NB4 (cell line): ENCODE results near the gene DGLUCY.

Source experiments
- DNase-seq: peaks from one replicate; pipeline ENCODE4 v3.0.0; 2010; ENCODE audit warnings: low read depth
- H3K4me3 ChIP-seq: one replicate; pipeline ENCODE4 v1.5.1; 2011; ENCODE audit warnings: mild to moderate bottlenecking, low read depth, low read length, moderate library complexity
- CTCF ChIP-seq: IDR thresholded peaks from one replicate; pipeline ENCODE4 v1.5.1; 2012; ENCODE audit warnings: low read depth, low read length
- MAX ChIP-seq: IDR thresholded peaks from 2 replicates; pipeline ENCODE4 v1.6.1; 2011; ENCODE audit warnings: low read depth, low read length
- MYC ChIP-seq: IDR thresholded peaks from 2 replicates; pipeline ENCODE4 v1.6.1; 2011; ENCODE audit warnings: low read depth, low read length
- POLR2A ChIP-seq: IDR thresholded peaks from 2 replicates; pipeline ENCODE4 v1.6.1; 2011; ENCODE audit warnings: mild to moderate bottlenecking; ENCODE audit not compliant: insufficient read length; ENCODE audit errors: extremely low read depth

Gene DGLUCY

GRCh38 chr14:91238085-91238484 is 124.2 kb downstream of the DGLUCY start:
- TF ChIP-seq MAX (no peak), POLR2A (no peak), CTCF (no peak), MYC (no peak)
- H3K4me3 ChIP-seq: no peak overlapping the region
- no peak for DNase-seq

GRCh38 chr14:91238661-91239060 is 124.8 kb downstream of the DGLUCY start:
- no peak for DNase-seq
- TF ChIP-seq POLR2A: no peak
- no peak for TF ChIP-seq MAX
- TF ChIP-seq MYC: no peak
- no peak overlapping the region for H3K4me3 ChIP-seq

GRCh38 chr14:91241863-91242262 is 128.0 kb downstream of the DGLUCY start:
- no peak; the same call in 1 of the 2 replicates for TF ChIP-seq MYC
- TF ChIP-seq MAX: no peak
- no peak for TF ChIP-seq POLR2A
- no peak for TF ChIP-seq CTCF
- DNase-seq: peak; percentile 84
- peak overlapping the region; percentile 50 for H3K4me3 ChIP-seq

- no peak for TF ChIP-seq CTCF
- TF ChIP-seq MAX: no peak
- TF ChIP-seq POLR2A: no peak
- TF ChIP-seq MYC: no peak
- peak overlapping the region; percentile 59 for H3K4me3 ChIP-seq
- DNase-seq: no peak
Measured at GRCh38 chr14:91242635-91243034, 128.8 kb downstream of the DGLUCY start.

GRCh38 chr14:91243074-91243471 is 129.2 kb downstream of the DGLUCY start:
- peak overlapping the region; percentile 59 for H3K4me3 ChIP-seq
- DNase-seq: no peak
- TF ChIP-seq MAX (no peak), POLR2A (no peak), MYC (no peak), CTCF (no peak)

GRCh38 chr14:91244501-91244901 is 130.6 kb downstream of the DGLUCY start, which contains the start of gene GPR68:
Gene GPR68, minus strand, starts transcription at chr14:91244704. Its CDS starts 9,654 bp downstream, at chr14:91235050.
- H3K4me3 ChIP-seq: peak within 1 kb of the TSS; percentile 59
- no peak for TF ChIP-seq MAX
- no peak for TF ChIP-seq MYC
- TF ChIP-seq POLR2A: no peak
- no peak for TF ChIP-seq CTCF
- peak; percentile 75 for DNase-seq
